H1 (cell line): ENCODE measurements around the gene NR5A2. TPM values are rescaled to one million over a fixed set of nuclear protein-coding genes. Genes with fewer than 3 reads are reported as not detected.

Experiments
- CTCF ChIA-PET: fragments of 300-600 bp; sonication (Branson Sonifier 250); formaldehyde crosslinking; loops from one replicate; lab custom pipeline; 2021; ENCODE audit not compliant: partially characterized antibody; lab: Charles Lee
- POLR2A ChIA-PET: fragments of 300-600 bp; sonication (Branson Sonifier 250); formaldehyde crosslinking; loops from one replicate; lab custom pipeline; 2021; ENCODE audit warnings: inconsistent platforms; ENCODE audit not compliant: partially characterized antibody; lab: Charles Lee
- DNase-seq, 2 experiments: peaks; one replicate each; pipeline versions ENCODE4 v3.0.0 to v3.0.0-alpha.2; 2010 to 2022; ENCODE audit warnings: low spot score in 2 of 2, low read depth in 1 of 2, mixed read lengths in 1 of 2
- FAIRE-seq: peaks from 2 replicates; lab custom pipeline; 2011; peaks lifted over from hg19 to GRCh38; lab: Jason Lieb, UNC
- H2AFZ ChIP-seq: 2 replicates; pipeline ENCODE4 v1.8.1; 2012; ENCODE audit warnings: low read length, inconsistent platforms
- H2AK5ac ChIP-seq: 2 replicates; pipeline ENCODE4 v1.6.1; 2013; ENCODE audit warnings: low read depth, low read length
- H2BK120ac ChIP-seq: replicated peaks from 2 replicates; pipeline ENCODE3; 2013; ENCODE audit warnings: low read depth, low read length, inconsistent platforms
- H2BK12ac ChIP-seq: 2 replicates; pipeline ENCODE4 v1.6.1; 2013; ENCODE audit warnings: low read depth, low read length
- H2BK15ac ChIP-seq: 2 replicates; pipeline ENCODE4 v1.6.1; 2013; ENCODE audit warnings: low read length
- H2BK20ac ChIP-seq: 2 replicates; pipeline ENCODE4 v1.6.1; 2013; ENCODE audit warnings: low read length
- H2BK5ac ChIP-seq: 2 replicates; pipeline ENCODE4 v1.6.1; 2013; ENCODE audit warnings: low read depth, low read length
- H3K14ac ChIP-seq: 2 replicates; pipeline ENCODE4 v1.6.1; 2013; ENCODE audit warnings: inconsistent platforms; ENCODE audit not compliant: insufficient read length
- H3K18ac ChIP-seq: 2 replicates; pipeline ENCODE4 v1.6.1; 2013; ENCODE audit warnings: low read length; ENCODE audit errors: extremely low read depth
- H3K23ac ChIP-seq: 2 replicates; pipeline ENCODE4 v1.6.1; 2013; ENCODE audit warnings: inconsistent platforms; ENCODE audit not compliant: insufficient read length
- H3K23me2 ChIP-seq: 2 replicates; pipeline ENCODE4 v1.6.1; 2013; ENCODE audit warnings: low read depth, low read length
- H3K27ac ChIP-seq: 2 replicates; pipeline ENCODE4 v1.6.1; 2011; ENCODE audit warnings: low read depth, low read length, inconsistent platforms
- H3K27me3 ChIP-seq, 4 experiments: replicated peaks in 1 of 4; 1 replicate in 1 of 4; 2 replicates in 3 of 4; pipeline versions ENCODE4 v1.6.1 to v1.8.1; 2011 to 2013; ENCODE audit warnings: low read length in 3 of 4, mild to moderate bottlenecking in 3 of 4, inconsistent platforms in 2 of 4, mixed read lengths in 2 of 4, moderate library complexity in 1 of 4; ENCODE audit not compliant: control insufficient read depth in 3 of 4, insufficient read depth in 3 of 4; ENCODE audit errors: extremely low read depth in 1 of 4
- H3K36me3 ChIP-seq, 4 experiments: 2 replicates each; pipeline versions ENCODE4 v1.6.1 to v1.8.1; 2011 to 2013; ENCODE audit warnings: mild to moderate bottlenecking in 4 of 4, low read length in 3 of 4, moderate library complexity in 2 of 4, control low read depth in 1 of 4, inconsistent platforms in 1 of 4; ENCODE audit not compliant: insufficient read depth in 4 of 4, control insufficient read depth in 2 of 4
- H3K4ac ChIP-seq: replicated peaks from 2 replicates; pipeline ENCODE3; 2013; ENCODE audit warnings: low read length, low read depth, mixed read lengths, inconsistent platforms; ENCODE audit not compliant: insufficient read length
- H3K4me1 ChIP-seq, 4 experiments: replicated peaks in 1 of 4; 1 replicate in 1 of 4; 2 replicates in 3 of 4; pipeline versions ENCODE4 v1.6.1 to v1.8.1; 2011 to 2013; ENCODE audit warnings: low read length in 3 of 4, inconsistent platforms in 2 of 4, mixed read lengths in 1 of 4; ENCODE audit not compliant: insufficient read depth in 4 of 4, control insufficient read depth in 3 of 4
- H3K4me2 ChIP-seq, 2 experiments: 2 replicates each; pipeline versions ENCODE4 v1.6.1 to v1.8.1; 2011 to 2013; ENCODE audit warnings: low read depth in 2 of 2, low read length in 2 of 2, control low read depth in 1 of 2, inconsistent platforms in 1 of 2, mild to moderate bottlenecking in 1 of 2; ENCODE audit not compliant: insufficient read depth in 1 of 2
- H3K4me3 ChIP-seq, 4 experiments: fragments of 200-600, 300-600 bp in 1 of 4; sonication (generic), shearing (Covaris generic), sonication (Bioruptor Twin) in 1 of 4; 2 replicates each; pipeline versions ENCODE4 v1.5.1 to v1.8.1; 2011 to 2016; ENCODE audit warnings: low read length in 4 of 4, low read depth in 3 of 4, control low read depth in 2 of 4, inconsistent platforms in 2 of 4, mild to moderate bottlenecking in 2 of 4, mixed read lengths in 1 of 4, moderate library complexity in 1 of 4; ENCODE audit not compliant: insufficient read depth in 2 of 4; ENCODE audit errors: extremely low read depth in 1 of 4
- H3K56ac ChIP-seq: replicated peaks from 2 replicates; pipeline ENCODE3; 2013; ENCODE audit warnings: low read depth, mild to moderate bottlenecking, mixed read lengths, low read length, inconsistent platforms; ENCODE audit not compliant: insufficient read length
- H3K79me1 ChIP-seq: 2 replicates; pipeline ENCODE4 v1.6.1; 2013; ENCODE audit warnings: low read depth, low read length, control low read depth
- H3K79me2 ChIP-seq, 2 experiments: 2 replicates each; pipeline versions ENCODE4 v1.6.1 to v1.8.1; 2012 to 2013; ENCODE audit warnings: low read length in 2 of 2, mild to moderate bottlenecking in 2 of 2, inconsistent platforms in 1 of 2; ENCODE audit not compliant: insufficient read depth in 2 of 2, control insufficient read depth in 1 of 2
- H3K9ac ChIP-seq, 4 experiments: replicated peaks in 1 of 4; 1 replicate in 1 of 4; 2 replicates in 3 of 4; pipeline versions ENCODE4 v1.6.1 to v1.8.1; 2011 to 2013; ENCODE audit warnings: low read depth in 3 of 4, low read length in 3 of 4, control low read depth in 2 of 4, mild to moderate bottlenecking in 2 of 4, moderate library complexity in 2 of 4, inconsistent platforms in 1 of 4; ENCODE audit errors: extremely low read depth in 1 of 4
- H3K9me3 ChIP-seq, 2 experiments: 2 replicates each; pipeline versions ENCODE4 v1.6.1 to v1.8.1; 2012 to 2013; ENCODE audit warnings: mild to moderate bottlenecking in 2 of 2, moderate library complexity in 2 of 2, control low read depth in 1 of 2, inconsistent platforms in 1 of 2, low read depth in 1 of 2, low read length in 1 of 2, mixed read lengths in 1 of 2; ENCODE audit not compliant: insufficient read depth in 2 of 2
- H4K20me1 ChIP-seq, 2 experiments: replicated peaks in 1 of 2; 2 replicates each; pipeline versions ENCODE3 to v1.8.1; 2011 to 2013; ENCODE audit warnings: inconsistent platforms in 2 of 2, low read length in 2 of 2, mild to moderate bottlenecking in 1 of 2; ENCODE audit not compliant: insufficient read depth in 2 of 2, control insufficient read depth in 1 of 2
- H4K5ac ChIP-seq: 2 replicates; pipeline ENCODE4 v1.6.1; 2013; ENCODE audit warnings: low read length, low read depth, mixed read lengths, inconsistent platforms; ENCODE audit not compliant: insufficient read length
- H4K8ac ChIP-seq: 2 replicates; pipeline ENCODE4 v1.8.0; 2013; ENCODE audit warnings: mild to moderate bottlenecking, moderate library complexity, low read length, inconsistent platforms; ENCODE audit not compliant: insufficient read depth; ENCODE audit errors: extremely low read depth
- H4K91ac ChIP-seq: replicated peaks from 2 replicates; pipeline ENCODE3; 2013; ENCODE audit warnings: low read length, mixed read lengths, inconsistent platforms; ENCODE audit not compliant: insufficient read length
- ATF2 ChIP-seq: IDR thresholded peaks from 2 replicates; pipeline ENCODE4 v1.6.1; 2012; ENCODE audit warnings: low read length, inconsistent platforms
- BACH1 ChIP-seq: IDR thresholded peaks from 2 replicates; pipeline ENCODE4 v1.6.1; 2012; ENCODE audit warnings: low read length, improper control_type of control experiment
- CHD1 ChIP-seq: IDR thresholded peaks from 2 replicates; pipeline ENCODE4 v1.6.1; 2012; ENCODE audit warnings: low read depth, low read length, improper control_type of control experiment
- CREB1 ChIP-seq: IDR thresholded peaks from 2 replicates; pipeline ENCODE4 v1.6.1; 2012; ENCODE audit warnings: inconsistent platforms
- JUND ChIP-seq: IDR thresholded peaks from 2 replicates; pipeline ENCODE4 v1.6.1; 2011; ENCODE audit warnings: mild to moderate bottlenecking, improper control_type of control experiment, low read length
- KDM5A ChIP-seq: fragments of 200-600 bp; IDR thresholded peaks from 2 replicates; pipeline ENCODE4 v1.7.1; 2012; ENCODE audit warnings: mild to moderate bottlenecking, low read length, inconsistent platforms, mixed read lengths
- POLR2A ChIP-seq, 2 experiments: IDR thresholded peaks; 1 replicate in 1 of 2; 2 replicates in 1 of 2; pipeline ENCODE4 v1.6.1; 2011; ENCODE audit warnings: low read depth in 2 of 2, low read length in 2 of 2, mild to moderate bottlenecking in 2 of 2; ENCODE audit errors: control extremely low read depth in 1 of 2
- RFX5 ChIP-seq: IDR thresholded peaks from 2 replicates; pipeline ENCODE4 v1.6.1; 2011; ENCODE audit warnings: low read depth, low read length, improper control_type of control experiment, borderline replicate concordance
- SP4 ChIP-seq: IDR thresholded peaks from 2 replicates; pipeline ENCODE4 v1.6.1; 2012; ENCODE audit warnings: low read length, inconsistent platforms
- WGBS, 2 experiments: shearing (Covaris generic) in 1 of 2; methylation state at CpG; one replicate each; pipeline versions ENCODE4 v1.1.6 to v1.1.7; 2013 to 2015; ENCODE audit warnings: low lambda C conversion rate in 2 of 2, mixed read lengths in 2 of 2, inconsistent platforms in 1 of 2, low coverage in 1 of 2, missing lambda C conversion rate in 1 of 2; ENCODE audit not compliant: insufficient replicate concordance in 2 of 2, insufficient coverage in 1 of 2, insufficient read length in 1 of 2; ENCODE audit errors: extremely low coverage in 1 of 2, missing lambda C conversion rate in 1 of 2; 5-methylcytosine and 5-hydroxymethylcytosine counted together
- polyA plus RNA-seq, 7 experiments: library from polyadenylated mRNA; depleted of rRNA in 3 of 7; stranded (reverse) in 5 of 7; unstranded in 2 of 7; fragments of >200 nt in 5 of 7; fragments of 200-250 nt in 2 of 7; gene quantifications; 1 replicate in 5 of 7; 2 replicates in 1 of 7; 4 replicates in 1 of 7; pipeline versions ENCODE4 v1.2.1 to v1.2.3, GENCODE V29; 2011 to 2013; ENCODE audit warnings: missing spikeins in 2 of 7, mixed read lengths in 2 of 7
- total RNA-seq: library from RNA; stranded (reverse); fragmentation: NEBNext Ultra II Directional; extraction: Animal tissue kit (Norgen Biotek cat#: 25700); gene quantifications from 2 replicates; pipeline ENCODE4 v1.2.1, GENCODE V29; 2021

Gene NR5A2
- total and polyA plus RNA-seq, 2 of the 8 experiments (the other 6 are each of a cell fraction or from before 2014, with no cell fraction given) = 1.7 to 11.6 TPM

- H3K79me1 ChIP-seq = no peaks in the 10 kb centered on the region
- H3K9ac ChIP-seq = no peak overlapping the region
- TF ChIP-seq CREB1 (no peak), JUND (no peak), KDM5A (no peak), CHD1 (no peak), RFX5 (no peak), BACH1 (no peak), SP4 (no peak), POLR2A (IDR thresholded peaks at IDR 0.05; ENCODE audit: control extremely low read depth in 1 of 2, low read depth in 2 of 2, low read length in 2 of 2) (no peak), ATF2 (no peak)
- H2BK20ac ChIP-seq = no peak overlapping the region
- H3K14ac ChIP-seq = no peak overlapping the region
- H2AFZ ChIP-seq = no peak overlapping the region
- DNase-seq (no peak), FAIRE-seq (no peak)
- H2AK5ac ChIP-seq = no peak overlapping the region
- no peak overlapping the region for H2BK15ac ChIP-seq
- H2BK12ac ChIP-seq = no peak overlapping the region
- ChIA-PET POLR2A (no interaction called here), CTCF (no interaction called here)
- no peak overlapping the region for H3K23ac ChIP-seq
- H2BK120ac ChIP-seq = no peak overlapping the region
- no peak overlapping the region for H3K4ac ChIP-seq
- H4K5ac ChIP-seq = no peak overlapping the region
- H3K36me3 ChIP-seq = no peaks in the 10 kb centered on the region; a peak in 1 of 8 replicates
- no peaks in the 10 kb centered on the region for H4K20me1 ChIP-seq
- peaks cover 0 to 3% (median 1%) of the 10 kb centered on the region in 4 experiments; a peak in 1 of 7 replicates for H3K4me1 ChIP-seq
- H3K27me3 ChIP-seq = peaks cover 0 to 1% (median 0%) of the 10 kb centered on the region in 4 experiments; a peak in 1 of 7 replicates
- H3K27ac ChIP-seq = no peak overlapping the region
- no peak overlapping the region for H3K18ac ChIP-seq
- no peak overlapping the region for H3K4me3 ChIP-seq
- no peaks in the 10 kb centered on the region for H3K79me2 ChIP-seq
- H3K23me2 ChIP-seq = no peaks in the 10 kb centered on the region
- no peak overlapping the region for H4K91ac ChIP-seq
- no peak overlapping the region for H3K4me2 ChIP-seq
- no peak overlapping the region for H3K56ac ChIP-seq
- no peak overlapping the region for H2BK5ac ChIP-seq
- H3K9me3 ChIP-seq = no peaks in the 10 kb centered on the region
- WGBS, 2 experiments = 93% methylated on average over 1 of the region's 1 CpG; no CpG with 5 or more reads in 1 of the 2 experiments
- H4K8ac ChIP-seq = no peak overlapping the region
These were observed 88.0 kb downstream of the NR5A2 start for GRCh38 chr1:200115532-200115931.
